ENCODE data around the gene GNG7. TPM values are rescaled to one million over a fixed set of nuclear protein-coding genes. Genes with fewer than 3 reads are reported as not detected.
"Not testable (repeated sequence)": the region's sequence is repeated elsewhere in the genome, so short reads cannot be mapped to it uniquely, and the experiment has no call there.

The GNG7 gene
- polyA plus RNA-seq, 1 of the 3 experiments (the other 2 are of a cell fraction): 2.2 TPM

DNA sequence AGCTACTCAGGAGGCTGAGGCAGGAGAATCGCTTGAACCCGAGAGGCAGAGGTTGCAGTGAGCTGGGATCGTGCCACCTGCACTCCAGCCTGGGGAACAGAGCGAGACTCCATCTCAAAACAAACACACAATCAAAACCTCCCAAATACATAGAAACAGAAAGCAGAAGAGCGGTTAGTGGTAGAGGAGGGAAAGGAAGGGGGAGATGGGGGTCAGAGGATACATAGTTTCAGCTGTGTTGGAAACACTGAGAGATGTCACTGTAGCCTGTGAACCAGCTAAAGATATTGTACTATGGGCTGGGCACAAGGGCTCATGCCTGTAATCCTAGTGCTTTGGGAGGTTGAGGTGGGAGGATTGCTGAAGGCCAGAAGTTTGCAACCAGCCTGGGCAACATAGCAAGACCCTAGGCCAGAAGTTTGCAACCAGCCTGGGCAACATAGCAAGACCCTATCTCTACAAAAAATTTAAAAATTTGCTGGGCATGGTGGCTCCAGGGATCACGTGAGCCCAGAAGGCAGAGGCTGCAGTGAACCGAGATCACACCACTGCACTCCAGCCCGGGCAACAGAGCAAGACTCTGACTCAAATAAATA is 49.9 kb downstream of the GNG7 start:
- H3K4me1 ChIP-seq (ENCODE audit: control insufficient read depth in 1 of 2, insufficient read depth in 2 of 2, low read depth in 1 of 2, low read length in 1 of 2): no peaks in the 10 kb centered on the region
- TF ChIP-seq GATA2 (CRISPR knock-in tag; IDR thresholded peaks at IDR 0.05) (no peak), MXI1 (IDR thresholded peaks at IDR 0.05; ENCODE audit: low read depth, low read length) (no peak), NRF1 (IDR thresholded peaks at IDR 0.05; ENCODE audit: low read depth, low read length) (no peak), IRF3 (IDR thresholded peaks at IDR 0.05; ENCODE audit: low read depth, low read length) (no peak), NFIC (IDR thresholded peaks at IDR 0.05; ENCODE audit: borderline replicate concordance) (no peak), RXRA (IDR thresholded peaks at IDR 0.05; ENCODE audit: borderline replicate concordance, low read depth) (no peak), ZBTB33 (IDR thresholded peaks at IDR 0.05; ENCODE audit: borderline replicate concordance, low read depth) (no peak), TCF12 (IDR thresholded peaks at IDR 0.05) (no peak), REST (IDR thresholded peaks at IDR 0.05; ENCODE audit: low read depth, low read length) (no peak), FOXJ3 (CRISPR knock-in tag; IDR thresholded peaks at IDR 0.05) (no peak), FOSL2 (IDR thresholded peaks at IDR 0.05; ENCODE audit: borderline replicate concordance, low read depth) (no peak), EP300 (IDR thresholded peaks at IDR 0.05; ENCODE audit: borderline replicate concordance in 1 of 2, low read depth in 1 of 2, low read length in 1 of 2) (no peak)
- no peaks in the 10 kb centered on the region for H3F3A ChIP-seq (replicated peaks; ENCODE audit: insufficient read depth)
- POLR2A ChIA-PET: interaction anchor here (0.5 kb wide), 1 partner anchor 584 kb away, joined by 4 read pairs; no protein-coding TSS in a partner anchor
- H3K36me3 ChIP-seq (replicated peaks in 1 of 2; ENCODE audit: control insufficient read depth in 1 of 2, insufficient read depth in 2 of 2, low read length in 1 of 2): no peaks in the 10 kb centered on the region
- H3K9me2 ChIP-seq: no peaks in the 10 kb centered on the region
- DNase-seq: no peak
- no peak overlapping the region for H3K4me3 ChIP-seq (ENCODE audit: low read depth in 2 of 2, low read length in 1 of 2)
- H3K4me2 ChIP-seq: no peak overlapping the region
- CTCF ChIA-PET: interaction anchor here (0.6 to 1.6 kb wide), 3 partner anchors 15 to 996 kb away, joined by 3 read pairs; no protein-coding TSS in a partner anchor
- H3K27ac ChIP-seq (ENCODE audit: low read depth in 2 of 2, low read length in 1 of 2): no peak overlapping the region
- WGBS (ENCODE audit: low lambda C conversion rate): 78% methylated on average over 8 of the region's 8 CpGs
- no peaks in the 10 kb centered on the region for H3K9me3 ChIP-seq
- no peaks in the 10 kb centered on the region for H4K20me1 ChIP-seq (ENCODE audit: insufficient read depth)
- no peaks in the 10 kb centered on the region for H3K27me3 ChIP-seq (ENCODE audit: insufficient read depth)
- no peak overlapping the region for H3K9ac ChIP-seq
- H2AFZ ChIP-seq (ENCODE audit: low read depth): no peak overlapping the region
- no peaks in the 10 kb centered on the region for H3K79me2 ChIP-seq (ENCODE audit: insufficient read depth)

DNA sequence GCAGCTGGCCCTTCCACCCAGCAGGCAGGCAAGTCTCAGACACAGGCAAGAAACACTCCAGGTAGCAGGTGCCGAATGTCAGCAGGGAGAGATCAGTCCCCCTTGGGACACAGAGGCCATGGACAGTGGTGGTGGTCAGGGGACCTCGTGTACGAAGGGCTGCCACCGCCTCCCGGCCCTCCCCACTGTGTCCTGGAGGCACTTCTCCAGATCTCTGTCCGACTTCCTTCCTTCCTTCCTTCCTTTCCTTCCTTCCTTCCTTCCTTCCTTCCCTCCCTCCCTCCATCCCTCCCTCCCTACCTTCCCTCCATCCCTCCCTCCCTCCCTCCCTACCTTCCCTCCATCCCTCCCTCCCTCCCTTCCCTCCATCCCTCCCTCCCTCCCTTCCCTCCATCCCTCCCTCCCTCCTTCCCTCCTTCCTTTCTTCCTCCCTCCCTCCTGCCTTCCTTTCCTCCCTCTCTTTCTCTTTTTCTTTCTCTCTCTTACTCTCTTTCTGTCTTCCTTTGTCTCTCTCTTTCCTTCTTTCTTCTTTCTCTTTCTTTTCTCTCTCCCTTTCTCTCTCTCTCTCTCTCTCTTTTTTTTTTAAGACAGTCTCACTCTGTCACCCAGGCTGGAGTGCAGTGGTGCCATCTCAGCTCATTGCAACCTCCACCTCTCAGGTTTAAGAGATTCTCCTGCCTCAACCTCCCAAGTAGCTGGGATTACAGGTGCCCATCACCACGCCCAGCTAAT is 51.3 kb downstream of the GNG7 start:
- H3K4me2 ChIP-seq; DNase-seq; H3K4me1 ChIP-seq (ENCODE audit: control insufficient read depth in 1 of 2, insufficient read depth in 2 of 2, low read depth in 1 of 2, low read length in 1 of 2); H3K4me3 ChIP-seq (ENCODE audit: low read depth in 2 of 2, low read length in 1 of 2); H3K27me3 ChIP-seq (ENCODE audit: insufficient read depth); H3K9me2 ChIP-seq; H3K36me3 ChIP-seq (replicated peaks in 1 of 2; ENCODE audit: control insufficient read depth in 1 of 2, insufficient read depth in 2 of 2, low read length in 1 of 2); H3K27ac ChIP-seq (ENCODE audit: low read depth in 2 of 2, low read length in 1 of 2); H3K79me2 ChIP-seq (ENCODE audit: insufficient read depth); POLR2A ChIA-PET; H2AFZ ChIP-seq (ENCODE audit: low read depth); H3F3A ChIP-seq (replicated peaks; ENCODE audit: insufficient read depth); H3K9ac ChIP-seq; H3K9me3 ChIP-seq; H4K20me1 ChIP-seq (ENCODE audit: insufficient read depth): not testable (repeated sequence)
- WGBS (ENCODE audit: low lambda C conversion rate): 50% methylated on average over 7 of the region's 7 CpGs
- CTCF ChIA-PET: interaction anchor here (1.2 to 6.6 kb wide), 2 partner anchors 15 to 101 kb away, joined by 3 to 142 read pairs; no protein-coding TSS in a partner anchor
